AG04450 (cell line): ENCODE measurements around the gene CDH13. TPM values are rescaled to one million over a fixed set of nuclear protein-coding genes. Genes with fewer than 3 reads are reported as not detected.

Source experiments
- CTCF ChIA-PET: fragments of 300-600, 350-600 bp; formaldehyde crosslinking; extraction: SDS; loops from one replicate; lab custom pipeline; 2022; ENCODE audit warnings: antibody characterized with exemption, inconsistent platforms; lab: Charles Lee
- POLR2A ChIA-PET: fragments of 350-600 bp; formaldehyde crosslinking; extraction: SDS; loops from one replicate; lab custom pipeline; 2021; ENCODE audit warnings: antibody characterized with exemption, inconsistent platforms; lab: Yijun Ruan, JAX
- DNase-seq: peaks from one replicate; pipeline ENCODE4 v3.0.0-alpha.2; 2011; ENCODE audit warnings: low read depth, low spot score
- H3K27ac ChIP-seq: one replicate; pipeline ENCODE4 v1.5.1; 2012; ENCODE audit warnings: low read depth, low read length, control low read depth
- H3K27me3 ChIP-seq: one replicate; pipeline ENCODE4 v1.6.0; 2012; ENCODE audit warnings: low read length; ENCODE audit not compliant: control insufficient read depth, insufficient read depth
- H3K4me3 ChIP-seq: 2 replicates; pipeline ENCODE4 v1.5.1; 2011; ENCODE audit warnings: mild to moderate bottlenecking, low read depth, low read length, control low read depth
- H3K9me3 ChIP-seq: 2 replicates; pipeline ENCODE4 v1.5.1; 2012; ENCODE audit warnings: low read length; ENCODE audit not compliant: control insufficient read depth, insufficient read depth
- polyA plus RNA-seq: library from polyadenylated mRNA; depleted of rRNA; stranded (reverse); fragments of >200 nt; gene quantifications from 2 replicates; pipeline ENCODE4 v1.2.3, GENCODE V29; 2011
- TF ChIP-seq, protein P1 (sequence below): IDR thresholded peaks from 2 replicates; pipeline ENCODE4 v1.5.1; 2011; ENCODE audit warnings: low read depth, low read length, control low read depth, inconsistent platforms

Gene CDH13
- polyA plus RNA-seq, 1 experiment = 55.0 TPM

DNA sequence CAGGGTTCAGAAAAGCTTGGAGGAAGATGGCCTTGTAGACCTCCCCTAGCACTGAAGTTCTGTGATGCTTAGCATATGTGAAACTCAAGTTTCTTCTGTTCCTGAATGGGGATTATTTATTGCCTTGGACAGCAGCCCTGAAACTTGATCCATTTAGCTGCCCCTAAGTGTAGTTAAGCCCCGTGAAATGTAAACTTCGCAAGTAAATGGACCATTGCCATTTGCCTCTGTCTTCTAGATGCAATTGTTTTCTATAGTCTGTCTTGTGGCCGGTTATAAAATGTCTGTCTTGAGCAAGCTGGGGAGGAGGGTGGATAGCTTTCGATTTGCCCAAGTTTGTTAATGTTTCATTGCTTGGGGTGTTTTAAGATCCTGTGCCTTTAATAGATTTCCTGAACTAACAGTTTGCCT lies 261.8 kb downstream of the CDH13 start:
- Histone ChIP-seq H3K4me3 (peak overlapping the region; percentile 25), H3K27ac (no peak overlapping the region), H3K27me3 (no peaks in the 10 kb centered on the region), H3K9me3 (no peaks in the 10 kb centered on the region)
- ChIA-PET POLR2A (no interaction called here), CTCF (interaction anchor here (0.6 to 0.8 kb wide), 2 partner anchors 558 to 1574 kb away, joined by 3 read pairs; partner anchors contain the start of gene GAN)
- TF ChIP-seq, protein P1, sequence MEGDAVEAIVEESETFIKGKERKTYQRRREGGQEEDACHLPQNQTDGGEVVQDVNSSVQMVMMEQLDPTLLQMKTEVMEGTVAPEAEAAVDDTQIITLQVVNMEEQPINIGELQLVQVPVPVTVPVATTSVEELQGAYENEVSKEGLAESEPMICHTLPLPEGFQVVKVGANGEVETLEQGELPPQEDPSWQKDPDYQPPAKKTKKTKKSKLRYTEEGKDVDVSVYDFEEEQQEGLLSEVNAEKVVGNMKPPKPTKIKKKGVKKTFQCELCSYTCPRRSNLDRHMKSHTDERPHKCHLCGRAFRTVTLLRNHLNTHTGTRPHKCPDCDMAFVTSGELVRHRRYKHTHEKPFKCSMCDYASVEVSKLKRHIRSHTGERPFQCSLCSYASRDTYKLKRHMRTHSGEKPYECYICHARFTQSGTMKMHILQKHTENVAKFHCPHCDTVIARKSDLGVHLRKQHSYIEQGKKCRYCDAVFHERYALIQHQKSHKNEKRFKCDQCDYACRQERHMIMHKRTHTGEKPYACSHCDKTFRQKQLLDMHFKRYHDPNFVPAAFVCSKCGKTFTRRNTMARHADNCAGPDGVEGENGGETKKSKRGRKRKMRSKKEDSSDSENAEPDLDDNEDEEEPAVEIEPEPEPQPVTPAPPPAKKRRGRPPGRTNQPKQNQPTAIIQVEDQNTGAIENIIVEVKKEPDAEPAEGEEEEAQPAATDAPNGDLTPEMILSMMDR = no peak
- DNase-seq = peak; percentile 91

GRCh38 chr16:82891424-82891823 lies 264.7 kb downstream of the CDH13 start:
- TF ChIP-seq, protein P1 = no peak
- Histone ChIP-seq H3K27me3 (no peaks in the 10 kb centered on the region), H3K27ac (no peak overlapping the region), H3K4me3 (no peak overlapping the region), H3K9me3 (no peaks in the 10 kb centered on the region)
- CTCF ChIA-PET = no interaction called here
- POLR2A ChIA-PET = no interaction called here
- DNase-seq = no peak

DNA sequence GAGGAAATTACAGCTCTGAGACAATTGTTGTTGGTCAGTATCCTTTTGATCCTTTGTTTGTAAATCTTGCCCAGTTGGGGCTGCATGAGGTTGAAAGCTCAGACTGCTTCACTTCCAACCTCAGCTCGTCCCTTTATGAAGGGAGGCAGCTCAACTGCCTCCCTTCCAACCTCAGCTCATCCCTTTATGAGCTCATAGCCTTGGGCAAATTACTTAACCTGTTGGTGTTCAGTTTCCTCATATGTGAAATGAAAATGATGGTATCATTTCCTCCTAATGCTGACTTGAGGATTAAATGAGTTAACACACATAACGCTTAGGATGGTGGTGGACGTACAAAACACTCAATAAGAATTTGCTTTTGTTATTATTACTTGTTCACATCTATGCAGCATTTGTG lies 265.1 kb downstream of the CDH13 start:
- CTCF ChIA-PET = no interaction called here
- POLR2A ChIA-PET = interaction anchor here (0.6 kb wide), 1 partner anchor 108 kb away, joined by 10 read pairs; no protein-coding TSS in a partner anchor
- DNase-seq = no peak

GRCh38 chr16:82892324-82892723 lies 265.6 kb downstream of the CDH13 start:
- Histone ChIP-seq H3K27me3 (no peaks in the 10 kb centered on the region), H3K9me3 (no peaks in the 10 kb centered on the region), H3K4me3 (no peak overlapping the region), H3K27ac (no peak overlapping the region)
- ChIA-PET CTCF (no interaction called here), POLR2A (interaction anchor here (0.6 kb wide), 1 partner anchor 108 kb away, joined by 10 read pairs; no protein-coding TSS in a partner anchor)
- TF ChIP-seq, protein P1 = no peak
- DNase-seq = no peak

More for the DNA sequence above, 265.1 kb downstream of the CDH13 start:
- H3K27ac ChIP-seq = no peak overlapping the region
- no peaks in the 10 kb centered on the region for H3K9me3 ChIP-seq
- TF ChIP-seq, protein P1 = no peak
- H3K27me3 ChIP-seq = no peaks in the 10 kb centered on the region
- H3K4me3 ChIP-seq = no peak overlapping the region

DNA sequence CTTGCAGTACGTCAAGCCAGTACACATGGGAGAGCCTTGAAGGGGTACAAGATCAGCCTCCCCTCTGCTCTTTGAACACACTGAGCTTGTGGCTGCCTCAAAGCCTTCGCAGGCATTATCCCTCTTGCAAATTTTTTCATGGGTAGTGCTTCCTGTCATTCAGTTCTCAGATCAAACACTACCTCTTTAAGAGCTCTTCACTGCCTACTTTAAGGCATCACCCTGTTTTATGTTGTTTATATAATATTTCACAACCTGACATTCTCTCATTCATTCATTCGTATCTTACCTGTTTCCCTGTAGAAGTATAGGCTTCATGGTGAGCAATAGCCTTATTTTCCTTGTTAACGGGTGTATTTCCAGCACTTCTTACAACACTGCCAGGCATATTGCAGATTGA lies 269.1 kb downstream of the CDH13 start:
- no peaks in the 10 kb centered on the region for H3K27me3 ChIP-seq
- POLR2A ChIA-PET = no interaction called here
- CTCF ChIA-PET = interaction anchor here (0.7 kb wide), 1 partner anchor 105 kb away, joined by 4 read pairs; no protein-coding TSS in a partner anchor
- no peak overlapping the region for H3K27ac ChIP-seq
- H3K4me3 ChIP-seq = no peak overlapping the region
- H3K9me3 ChIP-seq = no peaks in the 10 kb centered on the region
- no peak for DNase-seq
- TF ChIP-seq, protein P1 = no peak
